ENCODE measurements around the gene SPIN4. TPM values are rescaled to one million over a fixed set of nuclear protein-coding genes. Genes with fewer than 3 reads are reported as not detected.
"Not testable (repeated sequence)": the region's sequence is repeated elsewhere in the genome, so short reads cannot be mapped to it uniquely, and the experiment has no call there.

SPIN4 gene
- 1 to 10 TPM; 5.6 to 7.4 TPM for total RNA-seq

DNA sequence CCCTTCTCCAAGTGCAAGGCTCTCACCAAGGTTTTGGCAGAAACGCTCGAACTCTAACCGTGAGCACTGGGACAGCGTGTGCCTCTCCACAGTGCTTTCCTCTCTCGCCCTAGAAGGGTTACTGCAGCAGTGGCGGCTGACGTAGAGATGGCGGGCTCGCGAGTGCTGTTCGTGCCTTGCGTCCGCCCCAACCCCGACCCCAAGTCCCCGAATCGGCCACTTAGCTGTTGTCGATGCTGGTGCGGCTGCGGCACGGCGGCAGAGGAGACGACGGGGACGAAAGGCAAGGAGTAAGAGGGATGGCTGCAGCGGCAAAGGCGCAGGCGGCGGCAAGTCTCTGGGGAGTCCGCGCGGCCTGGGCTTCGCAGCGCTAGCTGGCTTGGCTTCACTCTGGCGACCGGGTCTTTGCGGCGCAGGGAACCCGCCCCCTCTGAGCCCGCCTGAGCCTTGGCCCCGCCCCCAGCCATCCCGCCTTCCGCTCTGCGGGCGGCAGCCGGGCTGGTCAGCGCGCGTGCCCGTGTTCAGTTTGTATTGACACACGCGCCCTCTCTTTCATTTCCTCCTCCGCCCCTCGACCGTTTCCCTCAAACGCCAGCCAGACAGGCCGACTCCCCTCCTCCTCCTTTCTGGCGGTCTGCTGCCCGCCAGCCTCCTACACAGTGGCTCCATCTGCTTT is at the start of gene SPIN4:
Gene SPIN4, minus strand, starts transcription at position 392 of the 676 bp plus-strand sequence. CDS start 513 bp downstream, outside the sequence.
- peak within 1 kb of the TSS; percentile 89 for H3K4me3 Mint-ChIP-seq
- no peaks in the 10 kb centered on the region for H3K9me3 Mint-ChIP-seq
- ATAC-seq (replicated peaks) = peak; percentile 95
- no peaks in the 10 kb centered on the region for H3K36me3 Mint-ChIP-seq (ENCODE audit: low read depth)
- H3K4me1 Mint-ChIP-seq = peaks cover 11% of the 10 kb centered on the region
- H3K27me3 Mint-ChIP-seq = no peaks in the 10 kb centered on the region
- H3K27ac Mint-ChIP-seq = peak within 1 kb of the TSS; percentile 77

GRCh38 chrX:63400340-63400739 is 49.2 kb upstream of the SPIN4 start:
- no peaks in the 10 kb centered on the region for H3K36me3 Mint-ChIP-seq (ENCODE audit: low read depth)
- H3K4me3 Mint-ChIP-seq = no peak overlapping the region
- no peak overlapping the region for H3K27ac Mint-ChIP-seq
- no peaks in the 10 kb centered on the region for H3K9me3 Mint-ChIP-seq
- no peaks in the 10 kb centered on the region for H3K27me3 Mint-ChIP-seq
- no peaks in the 10 kb centered on the region for H3K4me1 Mint-ChIP-seq
- no peak for ATAC-seq (replicated peaks)

GRCh38 chrX:63394872-63395271 is 43.7 kb upstream of the SPIN4 start:
- Mint-ChIP-seq H3K36me3 (ENCODE audit: low read depth) (no peaks in the 10 kb centered on the region), H3K4me1 (no peaks in the 10 kb centered on the region), H3K27me3 (no peaks in the 10 kb centered on the region), H3K4me3 (no peak overlapping the region), H3K27ac (no peak overlapping the region), H3K9me3 (no peaks in the 10 kb centered on the region)
- ATAC-seq (replicated peaks) = no peak

GRCh38 chrX:63393094-63393493 is 42.0 kb upstream of the SPIN4 start:
- H3K36me3 Mint-ChIP-seq (ENCODE audit: low read depth); H3K4me1 Mint-ChIP-seq; H3K27ac Mint-ChIP-seq; ATAC-seq (replicated peaks); H3K27me3 Mint-ChIP-seq; H3K9me3 Mint-ChIP-seq; H3K4me3 Mint-ChIP-seq: not testable (repeated sequence)

DNA sequence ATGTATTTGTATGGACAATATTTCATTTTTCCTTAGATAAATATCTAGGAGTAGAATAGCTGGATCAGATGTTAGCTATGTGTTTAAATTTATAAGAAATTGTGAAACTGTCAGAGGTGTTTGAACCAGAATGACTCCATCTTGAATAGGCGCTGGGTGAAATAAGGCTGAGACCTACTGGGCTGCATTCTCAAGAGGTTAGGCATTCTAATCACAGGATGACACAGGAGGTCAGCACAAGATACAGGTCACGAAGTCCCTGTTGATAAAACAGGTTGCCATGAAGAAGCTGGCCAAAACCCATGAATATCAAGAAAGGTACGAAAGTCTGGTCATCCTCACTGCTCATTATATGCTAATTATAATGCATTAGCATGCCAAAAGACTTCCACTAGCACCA is 36.3 kb upstream of the SPIN4 start:
- no peak for ATAC-seq (replicated peaks)
- Mint-ChIP-seq H3K4me1 (no peaks in the 10 kb centered on the region), H3K27ac (no peak overlapping the region), H3K9me3 (no peaks in the 10 kb centered on the region), H3K27me3 (no peaks in the 10 kb centered on the region), H3K36me3 (ENCODE audit: low read depth) (no peaks in the 10 kb centered on the region), H3K4me3 (no peak overlapping the region)

DNA sequence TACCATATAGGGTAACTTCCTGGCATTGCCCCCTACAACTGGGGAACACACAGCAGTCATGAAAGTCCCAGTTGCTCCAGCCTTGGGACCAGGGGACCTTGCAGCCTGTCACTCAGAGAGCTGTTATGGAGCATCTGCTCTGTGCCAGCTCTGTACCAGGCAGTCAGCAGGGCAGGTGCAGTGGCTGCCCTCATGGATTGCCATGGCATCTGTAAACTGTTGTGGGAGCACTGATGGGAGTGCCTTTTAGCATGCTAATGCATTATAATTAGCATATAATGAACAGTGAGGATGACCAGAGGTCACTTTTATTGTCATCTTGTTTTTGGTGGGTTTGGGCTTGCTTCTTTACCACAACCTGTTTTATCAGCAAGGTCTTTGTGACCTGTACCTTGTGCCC is 33.1 kb upstream of the SPIN4 start:
- H3K27ac Mint-ChIP-seq; H3K4me3 Mint-ChIP-seq; H3K9me3 Mint-ChIP-seq; H3K4me1 Mint-ChIP-seq; H3K27me3 Mint-ChIP-seq; H3K36me3 Mint-ChIP-seq (ENCODE audit: low read depth); ATAC-seq (replicated peaks): not testable (repeated sequence)

- H3K9me3 Mint-ChIP-seq; H3K36me3 Mint-ChIP-seq (ENCODE audit: low read depth); H3K27ac Mint-ChIP-seq; ATAC-seq (replicated peaks); H3K4me3 Mint-ChIP-seq; H3K27me3 Mint-ChIP-seq; H3K4me1 Mint-ChIP-seq: not testable (repeated sequence)
These were observed 21.9 kb upstream of the SPIN4 start for GRCh38 chrX:63373012-63373411.

DNA sequence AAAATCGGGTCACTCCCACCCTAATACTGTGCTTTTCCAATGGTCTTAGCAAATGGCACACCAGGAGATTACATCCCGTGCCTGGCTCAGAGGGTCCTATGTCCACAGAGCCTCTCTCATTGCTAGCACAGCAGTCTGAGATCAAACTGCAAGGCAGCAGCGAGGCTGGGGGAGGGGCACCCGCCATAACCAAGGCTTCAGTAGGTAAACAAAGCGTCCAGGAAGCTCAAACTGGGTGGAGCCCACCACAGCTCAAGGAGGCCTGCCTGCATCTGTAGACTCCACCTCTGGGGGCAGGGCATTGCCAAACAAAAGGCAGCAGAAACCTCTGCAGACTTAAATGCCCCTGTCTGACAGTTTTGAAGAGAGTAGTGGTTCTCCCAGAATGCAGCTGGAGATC is 16.6 kb upstream of the SPIN4 start:
- not testable (repeated sequence) for H3K4me1 Mint-ChIP-seq; H3K4me3 Mint-ChIP-seq; H3K27me3 Mint-ChIP-seq; H3K36me3 Mint-ChIP-seq (ENCODE audit: low read depth); H3K27ac Mint-ChIP-seq; ATAC-seq (replicated peaks)
- H3K9me3 Mint-ChIP-seq = peaks cover 15% of the 10 kb centered on the region

- H3K9me3 Mint-ChIP-seq = peaks cover 10% of the 10 kb centered on the region
- H3K4me3 Mint-ChIP-seq = no peak overlapping the region
- no peak overlapping the region for H3K27ac Mint-ChIP-seq
- H3K36me3 Mint-ChIP-seq (ENCODE audit: low read depth) = no peaks in the 10 kb centered on the region
- no peaks in the 10 kb centered on the region for H3K4me1 Mint-ChIP-seq
- no peaks in the 10 kb centered on the region for H3K27me3 Mint-ChIP-seq
- ATAC-seq (replicated peaks) = no peak
These were observed 12.7 kb upstream of the SPIN4 start for GRCh38 chrX:63363788-63364187.

- no peaks in the 10 kb centered on the region for H3K27me3 Mint-ChIP-seq
- no peak for ATAC-seq (replicated peaks)
- H3K9me3 Mint-ChIP-seq = peaks cover 6% of the 10 kb centered on the region
- no peak overlapping the region for H3K27ac Mint-ChIP-seq
- H3K4me3 Mint-ChIP-seq = no peak overlapping the region
- H3K4me1 Mint-ChIP-seq = no peaks in the 10 kb centered on the region
- no peaks in the 10 kb centered on the region for H3K36me3 Mint-ChIP-seq (ENCODE audit: low read depth)
These were observed 10.4 kb upstream of the SPIN4 start for GRCh38 chrX:63361494-63361893.

DNA sequence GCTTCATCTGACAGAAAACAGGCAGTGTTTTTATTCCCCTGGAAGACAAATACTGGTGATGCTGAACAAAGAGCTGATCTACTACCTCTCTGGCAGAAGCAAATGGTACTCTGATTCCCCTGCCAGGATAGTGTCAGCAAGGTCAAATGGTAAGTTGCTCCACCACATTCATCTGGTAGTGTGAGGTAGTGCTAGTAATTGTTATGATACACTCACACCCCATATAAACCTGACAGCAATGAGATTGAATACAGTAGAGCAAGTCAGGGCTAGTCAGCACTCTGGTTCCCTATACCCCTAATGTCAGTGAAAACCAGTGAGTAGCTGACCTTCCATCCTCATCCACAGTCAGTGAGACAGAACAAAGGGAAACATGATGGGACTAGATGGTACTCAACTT is 3.4 kb upstream of the SPIN4 start:
- no peaks in the 10 kb centered on the region for H3K36me3 Mint-ChIP-seq (ENCODE audit: low read depth)
- no peaks in the 10 kb centered on the region for H3K27me3 Mint-ChIP-seq
- peaks cover 7% of the 10 kb centered on the region for H3K4me1 Mint-ChIP-seq
- H3K9me3 Mint-ChIP-seq = no peaks in the 10 kb centered on the region
- H3K4me3 Mint-ChIP-seq = no peak overlapping the region
- no peak overlapping the region for H3K27ac Mint-ChIP-seq
- no peak for ATAC-seq (replicated peaks)

DNA sequence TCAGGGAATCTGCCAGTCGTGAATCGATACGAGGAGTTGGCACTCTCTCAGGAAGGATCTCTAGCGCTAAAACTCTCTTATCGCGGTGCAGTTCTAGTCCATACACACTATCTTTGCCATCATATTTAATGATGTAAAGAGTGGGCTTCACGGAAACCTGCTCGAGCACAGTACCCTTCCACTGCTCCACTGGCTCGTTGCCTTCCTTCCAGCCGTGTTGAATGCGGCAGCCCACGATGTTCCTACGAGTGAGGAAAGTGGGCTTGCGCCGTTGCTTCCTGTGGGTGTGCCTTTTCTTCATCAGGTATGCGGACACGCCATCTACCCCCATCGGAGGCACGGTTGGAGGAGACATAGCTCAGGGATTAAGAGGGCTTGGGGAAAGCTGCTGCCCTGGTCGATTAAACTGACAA is 661 bp downstream of the SPIN4 start:
- Mint-ChIP-seq H3K27me3 (no peaks in the 10 kb centered on the region), H3K4me1 (peaks cover 11% of the 10 kb centered on the region), H3K4me3 (peak overlapping the region; percentile 89), H3K27ac (peak overlapping the region; percentile 77), H3K9me3 (no peaks in the 10 kb centered on the region), H3K36me3 (ENCODE audit: low read depth) (no peaks in the 10 kb centered on the region)
- peak; percentile 56 for ATAC-seq (replicated peaks)

- Mint-ChIP-seq H3K36me3 (ENCODE audit: low read depth) (no peaks in the 10 kb centered on the region), H3K27ac (no peak overlapping the region), H3K27me3 (no peaks in the 10 kb centered on the region), H3K4me1 (peaks cover 11% of the 10 kb centered on the region), H3K9me3 (no peaks in the 10 kb centered on the region), H3K4me3 (peak overlapping the region; percentile 89)
- ATAC-seq (replicated peaks) = no peak
These were observed 1.8 kb downstream of the SPIN4 start for GRCh38 chrX:63349307-63349706.

- Mint-ChIP-seq H3K4me1 (no peaks in the 10 kb centered on the region), H3K4me3 (no peak overlapping the region), H3K9me3 (no peaks in the 10 kb centered on the region), H3K27me3 (no peaks in the 10 kb centered on the region), H3K36me3 (ENCODE audit: low read depth) (no peaks in the 10 kb centered on the region), H3K27ac (no peak overlapping the region)
- ATAC-seq (replicated peaks) = peak; percentile 53
These were observed 20.5 kb downstream of the SPIN4 start for GRCh38 chrX:63330681-63331080.

DNA sequence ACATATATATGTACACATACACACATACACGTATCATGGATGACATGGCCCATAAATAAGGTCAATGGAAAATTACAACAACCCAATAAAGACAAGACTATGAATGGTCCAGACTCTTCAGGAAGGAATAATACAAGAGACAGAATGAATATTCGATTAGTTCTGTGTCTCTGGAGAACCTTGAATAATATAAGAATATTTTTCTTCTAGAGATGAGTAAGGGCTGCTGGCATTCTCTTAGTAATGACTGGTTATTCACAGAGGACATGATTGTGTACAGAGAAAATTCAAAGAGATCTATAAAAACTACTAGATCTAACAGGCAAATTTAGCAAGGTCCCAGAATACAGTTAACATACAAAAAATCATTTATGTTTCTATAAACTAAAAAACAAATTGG is 23.3 kb downstream of the SPIN4 start:
- Mint-ChIP-seq H3K36me3 (ENCODE audit: low read depth) (no peaks in the 10 kb centered on the region), H3K9me3 (no peaks in the 10 kb centered on the region), H3K27me3 (no peaks in the 10 kb centered on the region), H3K4me1 (no peaks in the 10 kb centered on the region), H3K4me3 (no peak overlapping the region), H3K27ac (no peak overlapping the region)
- no peak for ATAC-seq (replicated peaks)

DNA sequence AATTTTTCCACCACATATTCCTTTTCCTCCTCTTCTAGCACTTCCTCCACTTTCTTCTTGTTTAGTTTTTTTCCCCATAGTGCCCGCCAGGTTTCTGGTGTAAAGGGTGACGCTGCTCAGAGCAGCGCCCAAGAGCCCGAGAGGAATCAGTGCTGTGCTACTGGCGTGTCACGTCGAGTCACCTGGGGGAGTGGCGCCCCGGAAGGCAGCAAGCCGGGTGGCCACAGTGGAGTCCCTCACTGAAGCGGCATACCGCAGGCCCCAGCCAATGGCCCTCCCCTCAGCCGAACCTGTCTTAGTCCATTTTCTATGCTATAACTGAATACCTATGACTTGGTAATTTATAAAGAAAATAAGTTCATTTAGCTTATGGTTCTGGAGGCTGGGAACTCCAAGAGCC is 51.5 kb downstream of the SPIN4 start:
- Mint-ChIP-seq H3K27ac (no peak overlapping the region), H3K9me3 (peaks cover 6% of the 10 kb centered on the region), H3K36me3 (ENCODE audit: low read depth) (no peaks in the 10 kb centered on the region), H3K27me3 (no peaks in the 10 kb centered on the region), H3K4me3 (no peak overlapping the region), H3K4me1 (no peaks in the 10 kb centered on the region)
- ATAC-seq (replicated peaks) = no peak

All from activated T-helper 17 cell treated with anti-CD3 and anti-CD28 coated beads, Interleukin-2, amount 50 U/mL, for 72 hours (primary cell).